ES-I3 (cell line): ENCODE results near the gene DOCK10.

ENCODE experiments used
- H3K36me3 ChIP-seq: 2 replicates; pipeline ENCODE4 v1.6.1; 2013; ENCODE audit warnings: mild to moderate bottlenecking, low read length, control low read depth, moderate library complexity; ENCODE audit not compliant: insufficient read depth
- H3K4me1 ChIP-seq: 2 replicates; pipeline ENCODE4 v1.6.1; 2013; ENCODE audit warnings: mild to moderate bottlenecking, control low read depth, low read length; ENCODE audit not compliant: insufficient read depth
- H3K9ac ChIP-seq: 2 replicates; pipeline ENCODE4 v1.6.1; 2013; ENCODE audit warnings: low read depth, mild to moderate bottlenecking, low read length, moderate library complexity
- H3K9me3 ChIP-seq: 2 replicates; pipeline ENCODE4 v1.6.1; 2013; ENCODE audit warnings: mild to moderate bottlenecking, low read length, moderate library complexity; ENCODE audit not compliant: control insufficient read depth, insufficient read depth

The DOCK10 gene

DNA sequence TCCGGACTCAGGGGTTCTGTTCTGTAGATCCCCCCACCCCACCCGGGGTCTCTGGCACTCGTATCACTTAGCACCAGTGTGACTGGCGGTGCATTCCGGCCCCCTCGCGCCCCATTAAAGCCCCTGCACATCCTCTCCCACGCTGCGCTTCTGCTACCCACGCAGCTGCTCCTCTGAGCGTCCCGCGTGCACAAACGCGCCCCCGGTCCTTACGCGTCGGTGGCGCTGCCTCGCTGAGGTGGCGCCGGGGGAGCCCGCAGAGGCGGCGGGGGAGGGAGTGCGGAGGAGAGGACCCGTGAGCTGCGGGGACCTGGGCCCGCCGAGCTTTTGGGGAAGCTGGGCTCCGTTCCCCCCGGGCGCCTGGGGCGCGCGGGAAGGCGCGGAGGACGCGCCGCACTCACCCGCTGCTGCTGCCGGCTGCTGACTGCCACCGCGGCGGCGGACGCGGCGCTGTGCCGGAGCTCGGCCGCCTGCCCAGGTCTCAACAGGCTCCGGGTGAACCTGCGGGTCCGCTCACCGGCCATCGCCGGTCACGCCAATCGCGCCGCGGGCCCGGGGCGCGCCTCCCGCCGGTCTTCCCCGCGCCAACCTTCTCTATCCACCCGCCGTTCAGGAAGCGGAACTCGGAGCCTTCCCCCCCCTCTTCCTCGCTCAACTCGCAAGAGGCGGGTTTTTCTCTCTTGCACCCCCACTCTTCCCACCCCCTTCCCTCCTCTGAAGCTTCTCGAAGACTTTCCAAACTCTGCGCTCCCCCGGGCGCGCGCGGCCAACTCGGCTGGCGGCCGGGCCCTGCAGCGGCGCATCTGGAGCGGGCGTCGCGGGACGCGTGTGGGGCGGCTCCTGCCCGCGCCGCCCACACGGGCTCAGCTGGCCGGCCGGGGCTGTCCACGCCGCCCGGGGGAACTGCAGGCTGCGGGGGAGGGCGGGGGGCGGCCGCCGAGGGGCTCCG is at the start of gene DOCK10:
Gene DOCK10 (minus strand): TSS at position 618 of the 949 bp plus-strand sequence. CDS start 94 bp downstream, at position 524.
- no peaks in the 10 kb centered on the region for H3K9me3 ChIP-seq
- H3K36me3 ChIP-seq = no peaks in the 10 kb centered on the region
- H3K9ac ChIP-seq = peak within 1 kb of the TSS; percentile 75

GRCh38 chr2:225091336-225091735 is 49.1 kb upstream of the DOCK10 start:
- no peaks in the 10 kb centered on the region for H3K36me3 ChIP-seq
- no peaks in the 10 kb centered on the region for H3K9me3 ChIP-seq
- no peaks in the 10 kb centered on the region for H3K4me1 ChIP-seq
- H3K9ac ChIP-seq = no peak overlapping the region

More for the DNA sequence above, at the start of gene DOCK10:
- H3K4me1 ChIP-seq = no peaks in the 10 kb centered on the region; the same call in 1 of the 2 replicates

DNA sequence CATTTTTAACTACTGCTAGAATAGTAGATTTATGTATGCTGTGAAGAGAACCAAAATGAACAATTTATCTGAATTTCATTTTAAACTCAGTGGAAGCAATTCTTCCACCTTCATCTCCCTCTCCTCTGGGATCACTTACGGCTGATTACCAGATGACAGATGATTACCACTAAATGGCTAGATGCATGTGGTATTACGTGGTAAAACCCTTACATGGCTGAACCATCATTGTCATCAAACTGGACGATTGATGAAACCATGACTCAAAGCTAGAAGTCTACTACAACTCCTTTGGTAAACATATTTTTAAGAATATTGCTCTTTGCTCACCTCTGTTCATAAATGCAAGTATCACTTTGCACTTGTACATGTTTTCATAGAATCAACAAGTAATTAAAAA is 48.5 kb upstream of the DOCK10 start:
- Histone ChIP-seq H3K9ac (no peak overlapping the region), H3K36me3 (no peaks in the 10 kb centered on the region), H3K9me3 (no peaks in the 10 kb centered on the region), H3K4me1 (no peaks in the 10 kb centered on the region)

GRCh38 chr2:225086915-225087314 is 44.6 kb upstream of the DOCK10 start:
- no peaks in the 10 kb centered on the region for H3K4me1 ChIP-seq
- H3K9ac ChIP-seq = no peak overlapping the region
- H3K36me3 ChIP-seq = no peaks in the 10 kb centered on the region
- no peaks in the 10 kb centered on the region for H3K9me3 ChIP-seq

- H3K9me3 ChIP-seq = no peaks in the 10 kb centered on the region
- no peaks in the 10 kb centered on the region for H3K4me1 ChIP-seq
- no peak overlapping the region for H3K9ac ChIP-seq
- no peaks in the 10 kb centered on the region for H3K36me3 ChIP-seq
Observed at GRCh38 chr2:225086439-225086838, 44.2 kb upstream of the DOCK10 start.

DNA sequence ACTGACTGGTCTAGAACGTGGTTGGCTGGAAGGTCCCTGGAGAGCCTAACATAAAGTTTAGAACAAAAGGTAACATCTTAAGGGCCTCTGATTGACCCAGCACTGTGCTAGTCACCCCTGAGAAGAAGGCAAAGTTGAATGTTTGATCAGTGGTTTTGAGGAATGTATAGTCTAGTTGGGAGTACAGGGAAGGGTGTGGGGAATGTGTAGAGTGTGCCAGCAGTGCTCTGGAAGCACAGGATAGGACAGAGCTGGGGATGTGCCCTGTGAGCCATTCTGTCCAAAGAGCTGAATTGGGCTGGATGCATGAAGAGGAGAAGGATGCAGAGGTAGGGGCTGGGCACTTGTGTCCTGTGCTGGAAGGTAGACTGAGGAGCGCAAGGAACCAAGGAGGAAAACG is 41.0 kb upstream of the DOCK10 start:
- Histone ChIP-seq H3K36me3 (no peaks in the 10 kb centered on the region), H3K9me3 (no peaks in the 10 kb centered on the region), H3K9ac (no peak overlapping the region), H3K4me1 (no peaks in the 10 kb centered on the region)

- peaks cover 17% of the 10 kb centered on the region; the same call in 1 of the 2 replicates for H3K4me1 ChIP-seq
- no peaks in the 10 kb centered on the region for H3K9me3 ChIP-seq
- no peak overlapping the region for H3K9ac ChIP-seq
- H3K36me3 ChIP-seq = no peaks in the 10 kb centered on the region
Observed at GRCh38 chr2:225076125-225076524, 33.9 kb upstream of the DOCK10 start.

GRCh38 chr2:225074919-225075681 is 32.8 kb upstream of the DOCK10 start:
- Histone ChIP-seq H3K4me1 (peaks cover 17% of the 10 kb centered on the region; the same call in 1 of the 2 replicates), H3K9me3 (no peaks in the 10 kb centered on the region), H3K9ac (no peak overlapping the region), H3K36me3 (no peaks in the 10 kb centered on the region)

- H3K36me3 ChIP-seq = no peaks in the 10 kb centered on the region
- no peak overlapping the region for H3K9ac ChIP-seq
- H3K4me1 ChIP-seq = peaks cover 17% of the 10 kb centered on the region; the same call in 1 of the 2 replicates
- H3K9me3 ChIP-seq = no peaks in the 10 kb centered on the region
Observed at GRCh38 chr2:225074366-225074765, 32.1 kb upstream of the DOCK10 start.

DNA sequence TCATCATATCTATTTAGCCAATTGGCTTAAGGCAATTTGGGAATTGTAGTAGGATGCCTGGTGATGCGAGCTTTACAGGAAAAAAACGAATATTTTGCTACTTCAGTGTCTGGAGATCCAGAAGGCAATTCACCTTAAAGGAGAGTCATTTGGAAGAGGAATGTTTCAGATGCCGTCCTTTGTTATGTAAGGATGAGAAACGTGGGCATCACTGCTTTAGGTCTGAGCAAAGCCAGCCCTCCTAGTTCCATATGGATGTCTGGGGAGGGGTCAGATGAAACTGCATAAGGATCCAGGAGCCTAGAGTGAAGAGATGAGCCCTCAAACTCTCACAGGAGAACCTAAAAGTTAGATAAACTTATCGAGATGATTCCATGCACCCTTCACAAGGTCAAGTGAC is 30.9 kb upstream of the DOCK10 start:
- H3K4me1 ChIP-seq = peaks cover 17% of the 10 kb centered on the region; the same call in 1 of the 2 replicates
- no peaks in the 10 kb centered on the region for H3K36me3 ChIP-seq
- H3K9me3 ChIP-seq = no peaks in the 10 kb centered on the region; the same call in 1 of the 2 replicates
- no peak overlapping the region for H3K9ac ChIP-seq

- no peaks in the 10 kb centered on the region; the same call in 1 of the 2 replicates for H3K9me3 ChIP-seq
- H3K9ac ChIP-seq = no peak overlapping the region
Observed at GRCh38 chr2:225072444-225072843, 30.2 kb upstream of the DOCK10 start.

GRCh38 chr2:225070811-225071210 is 28.5 kb upstream of the DOCK10 start:
- H3K9me3 ChIP-seq = no peaks in the 10 kb centered on the region; the same call in 1 of the 2 replicates
- peaks cover 17% of the 10 kb centered on the region; the same call in 1 of the 2 replicates for H3K4me1 ChIP-seq
- H3K9ac ChIP-seq = no peak overlapping the region
- no peaks in the 10 kb centered on the region for H3K36me3 ChIP-seq

More at GRCh38 chr2:225072444-225072843, 30.2 kb upstream of the DOCK10 start:
- Histone ChIP-seq H3K36me3 (no peaks in the 10 kb centered on the region), H3K4me1 (peaks cover 17% of the 10 kb centered on the region; the same call in 1 of the 2 replicates)

DNA sequence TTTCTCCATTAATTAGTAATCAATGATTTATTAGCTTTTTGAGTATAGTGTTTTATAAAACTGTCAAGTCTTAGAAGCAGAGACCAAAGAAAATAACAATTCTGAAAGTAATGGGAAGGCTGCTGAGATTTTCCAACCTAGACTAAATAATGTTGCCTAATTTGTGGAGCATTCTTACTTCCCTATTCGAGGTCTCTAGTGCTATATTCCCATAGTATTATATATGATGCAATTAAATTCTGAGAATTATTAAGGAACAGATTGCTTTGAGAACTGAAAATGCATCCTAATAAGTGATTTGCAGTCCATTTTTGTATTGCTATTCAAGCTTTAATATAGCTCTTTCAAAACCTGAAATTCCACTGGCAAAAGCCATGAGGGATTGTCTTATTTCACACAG is 27.7 kb upstream of the DOCK10 start:
- H3K9me3 ChIP-seq = no peaks in the 10 kb centered on the region; the same call in 1 of the 2 replicates
- H3K36me3 ChIP-seq = no peaks in the 10 kb centered on the region
- H3K4me1 ChIP-seq = peaks cover 17% of the 10 kb centered on the region; the same call in 1 of the 2 replicates
- H3K9ac ChIP-seq = no peak overlapping the region

DNA sequence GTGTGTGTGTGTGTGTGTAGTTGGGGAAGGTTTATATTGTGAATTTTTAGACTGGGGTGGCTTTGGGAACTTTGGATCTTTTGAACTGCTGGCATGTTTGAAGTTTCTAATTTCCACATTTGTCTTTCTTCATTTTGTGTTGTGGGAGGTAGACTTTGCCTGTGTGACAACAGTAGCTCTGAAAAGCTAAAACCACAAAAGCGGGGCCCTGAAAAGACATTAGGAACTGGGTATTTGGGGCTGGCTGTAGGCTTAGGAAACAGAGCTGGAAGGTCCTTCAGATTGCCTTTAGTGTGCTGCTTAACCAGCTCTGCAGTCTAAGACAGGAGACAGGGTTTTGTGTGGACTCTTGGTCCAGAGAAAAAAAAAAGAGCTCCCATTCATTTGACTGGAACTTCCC is 27.2 kb upstream of the DOCK10 start:
- no peaks in the 10 kb centered on the region; the same call in 1 of the 2 replicates for H3K9me3 ChIP-seq
- no peak overlapping the region for H3K9ac ChIP-seq
- peaks cover 17% of the 10 kb centered on the region; the same call in 1 of the 2 replicates for H3K4me1 ChIP-seq
- H3K36me3 ChIP-seq = no peaks in the 10 kb centered on the region
